Measurements from ENCODE around the gene SERF2. TPM values are rescaled to one million over a fixed set of nuclear protein-coding genes. Genes with fewer than 3 reads are reported as not detected.
A peak's percentile ranks its signal among the peaks of the same experiment; 100 is the strongest.

The SERF2 gene
- total and polyA plus RNA-seq, 2 of the 8 experiments (the other 6 are each of a cell fraction or from before 2014, with no cell fraction given): 655 to 999 TPM

- CTCF ChIA-PET (ENCODE audit: partially characterized antibody): no interaction called here
- peaks cover 0 to 5% (median 0%) of the 10 kb centered on the region in 4 experiments; a peak in 1 of 8 replicates for H3K36me3 ChIP-seq (ENCODE audit: control insufficient read depth in 2 of 4, insufficient read depth in 4 of 4, low read length in 3 of 4)
- H2BK20ac ChIP-seq (ENCODE audit: low read length): no peak overlapping the region
- H3K14ac ChIP-seq (ENCODE audit: insufficient read length): no peak overlapping the region
- 96% methylated on average over 11 of the region's 11 CpGs; no CpG with 5 or more reads in 1 of the 2 experiments for WGBS, 2 experiments (ENCODE audit: extremely low coverage in 1 of 2, insufficient coverage in 1 of 2, insufficient read length in 1 of 2, insufficient replicate concordance in 2 of 2, low coverage in 1 of 2, low lambda C conversion rate in 2 of 2, missing lambda C conversion rate in 1 of 2)
- H3K23me2 ChIP-seq (ENCODE audit: low read depth, low read length): no peaks in the 10 kb centered on the region
- H3K4ac ChIP-seq (replicated peaks; ENCODE audit: insufficient read length, low read depth, low read length): no peak overlapping the region
- H4K8ac ChIP-seq (ENCODE audit: extremely low read depth, insufficient read depth, low read length): peak overlapping the region; percentile 66; the same call in 1 of the 2 replicates
- H3K9me3 ChIP-seq (ENCODE audit: insufficient read depth in 2 of 2, low read depth in 1 of 2, low read length in 1 of 2): peaks cover 0 to 3% of the 10 kb centered on the region in 2 experiments; a peak in 2 of 4 replicates
- no peak overlapping the region for H3K56ac ChIP-seq (replicated peaks; ENCODE audit: insufficient read length, low read depth, low read length)
- H3K79me2 ChIP-seq (ENCODE audit: control insufficient read depth in 1 of 2, insufficient read depth in 2 of 2, low read length in 2 of 2): peaks cover 3 to 21% of the 10 kb centered on the region in 2 experiments
- POLR2A ChIA-PET (ENCODE audit: partially characterized antibody): interaction anchor here (0.6 to 1.4 kb wide), 2 partner anchors 35 to 343 kb away, joined by 4 to 5 read pairs; no protein-coding TSS in a partner anchor
- no peak overlapping the region; the same call in 1 of the 2 replicates for H3K18ac ChIP-seq (ENCODE audit: extremely low read depth, low read length)
- no peak overlapping the region for H4K91ac ChIP-seq (replicated peaks; ENCODE audit: insufficient read length, low read length)
- no peak overlapping the region for H2BK120ac ChIP-seq (replicated peaks; ENCODE audit: low read depth, low read length)
- no peak overlapping the region for H3K27ac ChIP-seq (ENCODE audit: low read depth, low read length)
- no peak for DNase-seq (ENCODE audit: low read depth in 1 of 2, low spot score in 2 of 2)
- no peaks in the 10 kb centered on the region for H4K20me1 ChIP-seq (replicated peaks in 1 of 2; ENCODE audit: control insufficient read depth in 1 of 2, insufficient read depth in 2 of 2, low read length in 2 of 2)
- H3K9ac ChIP-seq (replicated peaks in 1 of 4; ENCODE audit: extremely low read depth in 1 of 4, low read depth in 3 of 4, low read length in 3 of 4): no peak overlapping the region
- H3K27me3 ChIP-seq (replicated peaks in 1 of 4; ENCODE audit: control insufficient read depth in 3 of 4, extremely low read depth in 1 of 4, insufficient read depth in 3 of 4, low read length in 3 of 4): peaks cover 0 to 16% (median 4%) of the 10 kb centered on the region in 4 experiments; a peak in 4 of 7 replicates
- no peak overlapping the region for H2AFZ ChIP-seq (ENCODE audit: low read length)
- H3K4me1 ChIP-seq (replicated peaks in 1 of 4; ENCODE audit: control insufficient read depth in 3 of 4, insufficient read depth in 4 of 4, low read length in 3 of 4): peaks cover 0 to 4% (median 2%) of the 10 kb centered on the region in 4 experiments; a peak in 4 of 7 replicates
- no peak overlapping the region for H2BK15ac ChIP-seq (ENCODE audit: low read length)
- H3K23ac ChIP-seq (ENCODE audit: insufficient read length): no peak overlapping the region
- peak overlapping the region in 1 of 2 experiments; percentile 64; a peak in 2 of 4 replicates for H3K4me2 ChIP-seq (ENCODE audit: insufficient read depth in 1 of 2, low read depth in 2 of 2, low read length in 2 of 2)
- no peak for FAIRE-seq
- H3K79me1 ChIP-seq (ENCODE audit: low read depth, low read length): no peaks in the 10 kb centered on the region
- no peak overlapping the region for H2BK5ac ChIP-seq (ENCODE audit: low read depth, low read length)
- TF ChIP-seq POU5F1 (IDR thresholded peaks at IDR 0.05; ENCODE audit: low read depth, low read length) (no peak), CEBPB (IDR thresholded peaks at IDR 0.05; ENCODE audit: low read depth, low read length) (no peak), SUZ12 (IDR thresholded peaks at IDR 0.05; ENCODE audit: low read length) (no peak), SIRT6 (IDR thresholded peaks at IDR 0.05; ENCODE audit: low read length) (no peak), CREB1 (IDR thresholded peaks at IDR 0.05) (no peak), CTCF (IDR thresholded peaks at IDR 0.05; ENCODE audit: control extremely low read depth in 1 of 3, insufficient read depth in 1 of 3, low read depth in 1 of 3, low read length in 3 of 3) (no peak), HDAC6 (IDR thresholded peaks at IDR 0.05; ENCODE audit: low read depth, low read length) (no peak), GTF2F1 (IDR thresholded peaks at IDR 0.05; ENCODE audit: borderline replicate concordance, low read depth, low read length) (no peak)
- TF ChIP-seq, protein P1, sequence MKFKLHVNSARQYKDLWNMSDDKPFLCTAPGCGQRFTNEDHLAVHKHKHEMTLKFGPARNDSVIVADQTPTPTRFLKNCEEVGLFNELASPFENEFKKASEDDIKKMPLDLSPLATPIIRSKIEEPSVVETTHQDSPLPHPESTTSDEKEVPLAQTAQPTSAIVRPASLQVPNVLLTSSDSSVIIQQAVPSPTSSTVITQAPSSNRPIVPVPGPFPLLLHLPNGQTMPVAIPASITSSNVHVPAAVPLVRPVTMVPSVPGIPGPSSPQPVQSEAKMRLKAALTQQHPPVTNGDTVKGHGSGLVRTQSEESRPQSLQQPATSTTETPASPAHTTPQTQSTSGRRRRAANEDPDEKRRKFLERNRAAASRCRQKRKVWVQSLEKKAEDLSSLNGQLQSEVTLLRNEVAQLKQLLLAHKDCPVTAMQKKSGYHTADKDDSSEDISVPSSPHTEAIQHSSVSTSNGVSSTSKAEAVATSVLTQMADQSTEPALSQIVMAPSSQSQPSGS (IDR thresholded peaks at IDR 0.05; ENCODE audit: low read length): no peak
- no peak overlapping the region for H4K5ac ChIP-seq (ENCODE audit: insufficient read length, low read depth, low read length)
- H2AK5ac ChIP-seq (ENCODE audit: low read depth, low read length): no peak overlapping the region
- peak overlapping the region in 1 of 4 experiments; percentile 82; a peak in 2 of 8 replicates for H3K4me3 ChIP-seq (ENCODE audit: extremely low read depth in 1 of 4, insufficient read depth in 2 of 4, low read depth in 3 of 4, low read length in 4 of 4)
- no peak overlapping the region for H2BK12ac ChIP-seq (ENCODE audit: low read depth, low read length)
Observed at GRCh38 chr15:43826029-43826507, 33.9 kb downstream of the SERF2 start.
